ENCODE results near the gene ZNF277.

Gene ZNF277

DNA sequence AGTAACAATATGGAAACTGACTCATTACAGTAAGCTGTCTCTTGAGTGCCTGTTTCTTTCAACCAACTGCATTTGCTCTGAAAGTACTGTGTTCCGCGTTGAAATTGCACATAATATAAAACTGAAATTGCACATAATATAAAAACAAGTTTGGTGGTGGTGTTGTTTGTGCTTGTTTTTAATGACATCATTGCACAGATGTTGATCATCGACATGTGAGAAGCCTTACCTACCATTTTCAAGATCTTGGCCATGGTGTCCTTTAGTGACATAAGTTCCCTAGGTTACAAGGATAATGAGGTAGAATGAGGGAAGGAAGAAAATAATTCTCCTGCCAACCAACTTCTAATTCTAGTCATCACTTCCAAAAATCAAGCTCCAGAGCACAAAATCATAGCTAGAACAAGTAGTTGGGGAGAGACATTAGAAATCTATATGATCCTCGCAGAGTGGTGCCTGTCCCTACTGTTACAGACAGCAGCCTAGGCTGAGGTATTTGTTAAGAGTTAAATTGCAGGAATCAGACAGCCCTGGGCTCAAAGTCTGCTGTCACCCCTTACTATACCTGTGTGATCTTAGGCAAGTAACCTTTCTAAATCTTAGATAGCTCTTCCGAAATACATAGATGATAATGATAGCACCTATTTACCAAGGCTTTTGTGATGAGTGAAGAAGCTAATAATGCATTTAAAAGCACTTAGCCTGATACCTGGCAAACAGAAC, 29.6 kb upstream of the ZNF277 start:
- Histone ChIP-seq H3K9me3 (ENCODE audit: control insufficient read depth, insufficient read depth, low read length) (no peaks in the 10 kb centered on the region), H3K9me2 (replicated peaks; ENCODE audit: control insufficient read depth, low read length) (no peaks in the 10 kb centered on the region), H3F3A (ENCODE audit: control insufficient read depth, insufficient read depth) (no peaks in the 10 kb centered on the region), H4K20me1 (ENCODE audit: control insufficient read depth, insufficient read depth, low read depth, low read length) (no peaks in the 10 kb centered on the region), H3K4me1 (ENCODE audit: control insufficient read depth, low read length) (no peaks in the 10 kb centered on the region), H3K4me2 (ENCODE audit: low read length) (no peak overlapping the region), H3K27ac (ENCODE audit: low read depth, low read length) (no peak overlapping the region), H3K79me2 (ENCODE audit: control insufficient read depth, low read length) (no peaks in the 10 kb centered on the region), H3K36me3 (ENCODE audit: control insufficient read depth, low read length) (no peaks in the 10 kb centered on the region), H3K27me3 (ENCODE audit: control insufficient read depth, low read length) (peaks cover 46% of the 10 kb centered on the region), H3K4me3 (ENCODE audit: low read length) (no peak overlapping the region)
- TF ChIP-seq, protein P1, sequence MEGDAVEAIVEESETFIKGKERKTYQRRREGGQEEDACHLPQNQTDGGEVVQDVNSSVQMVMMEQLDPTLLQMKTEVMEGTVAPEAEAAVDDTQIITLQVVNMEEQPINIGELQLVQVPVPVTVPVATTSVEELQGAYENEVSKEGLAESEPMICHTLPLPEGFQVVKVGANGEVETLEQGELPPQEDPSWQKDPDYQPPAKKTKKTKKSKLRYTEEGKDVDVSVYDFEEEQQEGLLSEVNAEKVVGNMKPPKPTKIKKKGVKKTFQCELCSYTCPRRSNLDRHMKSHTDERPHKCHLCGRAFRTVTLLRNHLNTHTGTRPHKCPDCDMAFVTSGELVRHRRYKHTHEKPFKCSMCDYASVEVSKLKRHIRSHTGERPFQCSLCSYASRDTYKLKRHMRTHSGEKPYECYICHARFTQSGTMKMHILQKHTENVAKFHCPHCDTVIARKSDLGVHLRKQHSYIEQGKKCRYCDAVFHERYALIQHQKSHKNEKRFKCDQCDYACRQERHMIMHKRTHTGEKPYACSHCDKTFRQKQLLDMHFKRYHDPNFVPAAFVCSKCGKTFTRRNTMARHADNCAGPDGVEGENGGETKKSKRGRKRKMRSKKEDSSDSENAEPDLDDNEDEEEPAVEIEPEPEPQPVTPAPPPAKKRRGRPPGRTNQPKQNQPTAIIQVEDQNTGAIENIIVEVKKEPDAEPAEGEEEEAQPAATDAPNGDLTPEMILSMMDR (IDR thresholded peaks at IDR 0.05; ENCODE audit: low read depth, low read length, poor library complexity, severe bottlenecking), result no peak
- no peak for TF ChIP-seq EZH2phosphoT487 (IDR thresholded peaks at IDR 0.05; ENCODE audit: borderline replicate concordance, low read length)

DNA sequence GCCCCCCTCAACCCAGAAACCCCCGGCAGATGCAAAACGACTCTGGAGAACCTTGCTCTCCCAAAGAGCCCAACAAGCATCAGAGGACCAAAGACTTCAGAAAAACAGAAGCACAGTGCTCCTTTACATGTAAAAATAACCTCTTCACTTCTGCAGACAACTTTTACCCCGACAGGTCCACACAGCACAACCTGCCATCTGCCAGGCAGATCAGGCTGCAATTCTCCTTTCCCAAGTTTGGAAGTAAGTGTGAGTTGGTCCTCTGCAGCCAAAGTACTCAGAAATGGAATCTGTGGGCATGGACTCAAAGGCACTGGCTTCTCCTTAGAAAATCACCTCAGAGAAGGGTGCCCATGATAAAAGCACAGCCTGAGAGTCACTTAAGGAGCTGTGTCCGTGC, 26.3 kb upstream of the ZNF277 start:
- H3K4me3 ChIP-seq (ENCODE audit: low read length), result no peak overlapping the region
- H3K9me2 ChIP-seq (replicated peaks; ENCODE audit: control insufficient read depth, low read length), result no peaks in the 10 kb centered on the region
- peaks cover 52% of the 10 kb centered on the region for H3K27me3 ChIP-seq (ENCODE audit: control insufficient read depth, low read length)
- no peak overlapping the region for H3K4me2 ChIP-seq (ENCODE audit: low read length)
- H4K20me1 ChIP-seq (ENCODE audit: control insufficient read depth, insufficient read depth, low read depth, low read length), result no peaks in the 10 kb centered on the region
- H3K27ac ChIP-seq (ENCODE audit: low read depth, low read length), result no peak overlapping the region
- H3F3A ChIP-seq (ENCODE audit: control insufficient read depth, insufficient read depth), result no peaks in the 10 kb centered on the region
- H3K9me3 ChIP-seq (ENCODE audit: control insufficient read depth, insufficient read depth, low read length), result no peaks in the 10 kb centered on the region
- no peaks in the 10 kb centered on the region for H3K4me1 ChIP-seq (ENCODE audit: control insufficient read depth, low read length)
- TF ChIP-seq EZH2phosphoT487 (IDR thresholded peaks at IDR 0.05; ENCODE audit: borderline replicate concordance, low read length), result no peak
- TF ChIP-seq, protein P1 (IDR thresholded peaks at IDR 0.05; ENCODE audit: low read depth, low read length, poor library complexity, severe bottlenecking), result no peak
- no peaks in the 10 kb centered on the region for H3K36me3 ChIP-seq (ENCODE audit: control insufficient read depth, low read length)
- no peaks in the 10 kb centered on the region for H3K79me2 ChIP-seq (ENCODE audit: control insufficient read depth, low read length)

DNA sequence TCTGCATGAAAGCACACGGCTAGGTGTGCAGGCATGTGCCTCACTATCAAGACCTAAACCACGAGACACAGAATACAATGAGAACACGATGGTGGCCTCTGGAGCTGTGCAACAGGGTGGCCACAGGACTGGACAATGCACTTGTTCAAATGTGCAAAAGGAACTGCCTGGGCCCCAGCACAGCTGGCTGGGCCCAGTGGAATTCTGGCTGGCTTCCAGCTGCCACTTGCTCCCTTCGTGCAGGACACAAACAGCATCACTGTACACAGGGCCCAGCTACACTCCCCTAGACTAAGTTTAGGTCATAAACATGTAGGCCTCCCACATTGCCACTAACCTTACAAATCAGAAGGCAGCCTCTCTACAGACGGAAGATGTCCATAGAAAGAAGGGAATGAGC, 23.7 kb upstream of the ZNF277 start:
- TF ChIP-seq, protein P1 (IDR thresholded peaks at IDR 0.05; ENCODE audit: low read depth, low read length, poor library complexity, severe bottlenecking), result no peak
- no peak for TF ChIP-seq EZH2phosphoT487 (IDR thresholded peaks at IDR 0.05; ENCODE audit: borderline replicate concordance, low read length)
- Histone ChIP-seq H3K4me3 (ENCODE audit: low read length) (no peak overlapping the region), H3K9me2 (replicated peaks; ENCODE audit: control insufficient read depth, low read length) (no peaks in the 10 kb centered on the region), H3K27ac (ENCODE audit: low read depth, low read length) (no peak overlapping the region), H3K79me2 (ENCODE audit: control insufficient read depth, low read length) (no peaks in the 10 kb centered on the region), H4K20me1 (ENCODE audit: control insufficient read depth, insufficient read depth, low read depth, low read length) (no peaks in the 10 kb centered on the region), H3K36me3 (ENCODE audit: control insufficient read depth, low read length) (no peaks in the 10 kb centered on the region), H3F3A (ENCODE audit: control insufficient read depth, insufficient read depth) (no peaks in the 10 kb centered on the region), H3K27me3 (ENCODE audit: control insufficient read depth, low read length) (peaks cover 45% of the 10 kb centered on the region), H3K4me2 (ENCODE audit: low read length) (no peak overlapping the region), H3K9me3 (ENCODE audit: control insufficient read depth, insufficient read depth, low read length) (no peaks in the 10 kb centered on the region), H3K4me1 (ENCODE audit: control insufficient read depth, low read length) (no peaks in the 10 kb centered on the region)

All from DOHH2 (cell line).